ENCODE data around the gene ESRRA.
A peak's percentile ranks its signal among the peaks of the same experiment; 100 is the strongest.

Gene ESRRA

GRCh38 chr11:64275031-64275800 is 30.1 kb upstream of the ESRRA start:
- no peak for DNase-seq

GRCh38 chr11:64275841-64276240 is 29.5 kb upstream of the ESRRA start:
- DNase-seq: no peak

- DNase-seq: no peak
Observed at GRCh38 chr11:64276653-64277431, 28.5 kb upstream of the ESRRA start.

GRCh38 chr11:64278576-64279190 is 26.6 kb upstream of the ESRRA start:
- no peak for DNase-seq

- no peak for DNase-seq
Observed at GRCh38 chr11:64281957-64282770, 23.2 kb upstream of the ESRRA start.

- no peak for DNase-seq
Observed at GRCh38 chr11:64283092-64283491, 22.2 kb upstream of the ESRRA start.

- DNase-seq: peak; percentile 90
Observed at GRCh38 chr11:64284048-64284961, 21.0 kb upstream of the ESRRA start, which contains the start of gene BAD. TSS of gene BAD (minus strand) at chr11:64284665. CDS start at chr11:64284368, 297 bp downstream.

GRCh38 chr11:64284962-64285884 is 20.1 kb upstream of the ESRRA start, which contains the start of gene GPR137:
TSS of gene GPR137 (plus strand) at chr11:64285848. CDS start at chr11:64286525, 677 bp downstream.
- peak; percentile 90 for DNase-seq

GRCh38 chr11:64285885-64286800 is 19.2 kb upstream of the ESRRA start:
- DNase-seq: no peak

- DNase-seq: no peak
Observed at GRCh38 chr11:64286801-64287159, 18.5 kb upstream of the ESRRA start.

- DNase-seq: no peak
Observed at GRCh38 chr11:64287676-64288352, 17.5 kb upstream of the ESRRA start.

GRCh38 chr11:64288353-64288750 is 17.0 kb upstream of the ESRRA start:
- DNase-seq: no peak

GRCh38 chr11:64289002-64289564 is 16.2 kb upstream of the ESRRA start:
- no peak for DNase-seq

- DNase-seq: no peak
Observed at GRCh38 chr11:64290352-64291261, 14.7 kb upstream of the ESRRA start.

- no peak for DNase-seq
Observed at GRCh38 chr11:64291262-64291751, 14.0 kb upstream of the ESRRA start, which contains the start of gene KCNK4. TSS of gene KCNK4 (plus strand) at chr11:64291302. CDS start at chr11:64293019, 1,717 bp downstream.

- no peak for DNase-seq
Observed at GRCh38 chr11:64291752-64292459, 13.4 kb upstream of the ESRRA start.
